ENCODE data around the gene TCFL5.

- TF ChIP-seq CTCF (tag by site-specific recombination; IDR thresholded peaks at IDR 0.05) = no peak
- no peak for TF ChIP-seq ZSCAN5A (tag by site-specific recombination; IDR thresholded peaks at IDR 0.05)
- no peak for TF ChIP-seq ZNF302 (tag by site-specific recombination; IDR thresholded peaks at IDR 0.05; ENCODE audit: low read depth)
- TF ChIP-seq ZBTB7A (tag by site-specific recombination; IDR thresholded peaks at IDR 0.05; ENCODE audit: low read depth) = no peak
- TF ChIP-seq ZNF121 (tag by site-specific recombination; IDR thresholded peaks at IDR 0.05) = no peak
- no peak for TF ChIP-seq ZBTB1 (tag by site-specific recombination; IDR thresholded peaks at IDR 0.05)
- no peak for TF ChIP-seq ZNF146 (tag by site-specific recombination; IDR thresholded peaks at IDR 0.05)
- no peak for TF ChIP-seq SP2 (tag by site-specific recombination; IDR thresholded peaks at IDR 0.05)
- no peak for TF ChIP-seq OSR2 (tag by site-specific recombination; IDR thresholded peaks at IDR 0.05)
- TF ChIP-seq ZNF133 (tag by site-specific recombination; IDR thresholded peaks at IDR 0.05) = no peak
These were observed 26.8 kb upstream of the TCFL5 start for GRCh38 chr20:62888406-62888805.
